ENCODE data around the gene ENO2.

The ENO2 gene

GRCh38 chr12:6932766-6933165 lies 18.4 kb downstream of the ENO2 start:
- DNase-seq (ENCODE audit: low spot score): no peak

- no peak for DNase-seq (ENCODE audit: low spot score)
These were observed 19.7 kb downstream of the ENO2 start for GRCh38 chr12:6934110-6934509.

- DNase-seq (ENCODE audit: low spot score): no peak
These were observed 21.2 kb downstream of the ENO2 start for GRCh38 chr12:6935371-6936193.

GRCh38 chr12:6936194-6936635 lies 21.8 kb downstream of the ENO2 start:
- DNase-seq (ENCODE audit: low spot score): no peak

- DNase-seq (ENCODE audit: low spot score): no peak
These were observed 22.5 kb downstream of the ENO2 start for GRCh38 chr12:6936636-6937480.

- peak; percentile 92 for DNase-seq (ENCODE audit: low spot score)
These were observed 23.3 kb downstream of the ENO2 start for GRCh38 chr12:6937481-6938352.

GRCh38 chr12:6938353-6939190 lies 24.2 kb downstream of the ENO2 start:
- DNase-seq (ENCODE audit: low spot score): no peak

- DNase-seq (ENCODE audit: low spot score): no peak
These were observed 24.8 kb downstream of the ENO2 start for GRCh38 chr12:6939191-6939540.

GRCh38 chr12:6941267-6941666 lies 26.9 kb downstream of the ENO2 start:
- no peak for DNase-seq (ENCODE audit: low spot score)

GRCh38 chr12:6941782-6942181 lies 27.4 kb downstream of the ENO2 start:
- DNase-seq (ENCODE audit: low spot score): no peak

GRCh38 chr12:6942331-6942665 lies 27.9 kb downstream of the ENO2 start:
- DNase-seq (ENCODE audit: low spot score): no peak

GRCh38 chr12:6943389-6943721 lies 29.0 kb downstream of the ENO2 start:
- DNase-seq (ENCODE audit: low spot score): peak; percentile 92

GRCh38 chr12:6943722-6944380 lies 29.5 kb downstream of the ENO2 start, which contains the start of the genes C12orf57 and RNU7-1:
TSS of gene C12orf57 (plus strand) at chr12:6944022. CDS start at chr12:6944122, 100 bp downstream.
TSS of gene RNU7-1 (plus strand) at chr12:6943816.
- peak; percentile 77 for DNase-seq (ENCODE audit: low spot score)

GRCh38 chr12:6944381-6945186 lies 30.2 kb downstream of the ENO2 start:
- DNase-seq (ENCODE audit: low spot score): peak; percentile 94

GRCh38 chr12:6945613-6946012 lies 31.2 kb downstream of the ENO2 start:
- no peak for DNase-seq (ENCODE audit: low spot score)

- no peak for DNase-seq (ENCODE audit: low spot score)
These were observed 31.9 kb downstream of the ENO2 start for GRCh38 chr12:6946033-6946919.

GRCh38 chr12:6946920-6947374 lies 32.6 kb downstream of the ENO2 start:
- DNase-seq (ENCODE audit: low spot score): no peak

- DNase-seq (ENCODE audit: low spot score): no peak
These were observed 33.2 kb downstream of the ENO2 start for GRCh38 chr12:6947615-6948014.

Data from AG20443 (cell line).